Measurements from ENCODE around the gene TAS2R60. TPM values are rescaled to one million over a fixed set of nuclear protein-coding genes. Genes with fewer than 3 reads are reported as not detected.

TAS2R60 gene
- total RNA-seq, 5 donors from 2014 or later (not counting 1 experiment from before 2014, with no cell fraction given) = 0.38 to 2.4 (median 1.0) TPM; not detected in 1

DNA sequence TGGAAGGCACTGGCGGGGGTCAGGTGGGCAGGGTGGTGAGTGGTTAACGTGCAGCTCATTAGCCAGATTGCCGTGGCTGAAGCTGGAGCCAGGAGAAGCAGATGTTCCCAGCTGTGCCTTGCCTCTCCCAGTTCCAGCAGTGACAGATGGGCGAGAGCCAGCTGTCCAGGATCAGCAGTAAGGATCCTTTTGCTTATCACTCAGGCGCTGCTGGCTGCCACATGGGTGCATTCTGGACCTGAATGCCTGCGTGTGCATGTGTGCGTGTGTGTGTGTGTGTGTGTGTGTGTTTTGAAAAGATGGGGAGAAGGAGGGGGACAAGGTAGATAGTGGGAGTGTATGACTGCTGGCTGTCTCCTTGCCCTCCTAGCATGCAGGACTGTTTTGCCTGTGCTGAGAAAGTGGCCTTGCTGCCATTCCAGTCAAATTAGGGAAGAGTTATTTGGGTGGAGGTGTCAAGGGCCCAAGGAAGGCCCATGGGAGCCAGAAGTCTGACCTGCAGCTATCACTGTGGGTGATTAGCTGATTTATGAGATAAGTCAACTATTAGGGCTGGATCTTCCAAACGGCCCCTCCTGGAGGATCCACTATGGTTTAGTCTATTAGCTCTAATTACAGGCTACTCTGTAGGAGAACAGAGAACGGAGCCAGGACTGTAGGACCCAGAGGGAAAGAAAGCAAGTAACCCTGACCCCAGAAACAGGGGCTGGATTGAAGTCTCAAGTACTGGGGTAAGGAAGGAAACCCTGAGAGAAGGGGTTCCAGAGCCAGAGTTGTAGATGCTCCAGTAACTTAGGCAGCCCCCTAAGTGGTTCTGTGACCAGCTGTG lies 37.9 kb upstream of the TAS2R60 start:
- peak overlapping the region in 1 of 3 donors; percentile 89 for H3K4me3 Mint-ChIP-seq
- WGBS (ENCODE audit: insufficient coverage) = 91% methylated on average over 8 of the region's 9 CpGs
- H3K27ac ChIP-seq (ENCODE audit: low read length) = no peak overlapping the region

DNA sequence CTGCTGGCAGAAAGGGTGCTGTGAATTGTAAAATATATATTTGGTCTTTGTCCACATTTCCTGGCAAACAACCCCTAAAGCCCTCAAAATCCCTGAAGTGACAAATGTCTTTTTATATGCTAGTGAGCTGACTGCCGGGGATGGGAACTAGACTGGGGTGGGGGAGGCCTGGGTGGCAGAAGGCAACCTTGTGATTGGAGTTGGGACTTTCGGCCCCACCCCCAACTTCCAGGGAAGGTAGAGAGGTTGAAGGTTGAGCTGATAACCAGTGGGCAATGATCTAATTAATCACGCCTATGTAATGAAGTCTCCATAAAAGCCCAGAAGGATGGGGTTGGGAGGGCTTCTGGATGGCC lies 37.3 kb upstream of the TAS2R60 start:
- DNase-seq (no peak), ATAC-seq (replicated peaks in 1 of 4) (no peak)
- POLR2A ChIA-PET = interaction anchor here in 1 of 2 donors (1.5 kb wide), 1 partner anchor 21 kb away, joined by 4 read pairs; no protein-coding TSS in a partner anchor
- Histone ChIP-seq H3K4me3 (ENCODE audit: control insufficient read depth in 1 of 2, extremely low read depth in 1 of 2, low read length in 1 of 2) (no peak overlapping the region), H3K36me3 (ENCODE audit: control insufficient read depth in 2 of 2, extremely low read depth in 1 of 2, insufficient read depth in 1 of 2, low read length in 1 of 2) (peaks cover 0 to 2% of the 10 kb centered on the region in 2 donors), H3K9me3 (no peaks in the 10 kb centered on the region), H3K27me3 (replicated peaks in 1 of 2; ENCODE audit: control insufficient read depth in 2 of 2, extremely low read depth in 1 of 2, insufficient read depth in 2 of 2, low read length in 1 of 2) (peaks cover 0 to 3% of the 10 kb centered on the region in 2 experiments), H3K4me1 (ENCODE audit: control insufficient read depth in 1 of 2, extremely low read depth in 1 of 2, insufficient read depth in 2 of 2, low read length in 2 of 2) (peaks cover 34 to 48% of the 10 kb centered on the region in 2 experiments), H3K27ac (ENCODE audit: low read length) (no peak overlapping the region)
- Mint-ChIP-seq H3K27me3 (no peaks in the 10 kb centered on the region), H3K9me3 (no peaks in the 10 kb centered on the region), H3K4me3 (peak overlapping the region; percentile 1 to 89 (median 21)), H3K27ac (peak overlapping the region; percentile 90 to 95), H3K36me3 (peaks cover 2% of the 10 kb centered on the region), H3K4me1 (peaks cover 70 to 73% (median 71%) of the 10 kb centered on the region in 3 donors)
- CTCF ChIA-PET = interaction anchor here (0.5 to 2.4 kb wide), 10 partner anchors 21 to 597 kb away, joined by 3 to 8 read pairs (median 4); no protein-coding TSS in a partner anchor
- WGBS (ENCODE audit: insufficient coverage) = no CpG with 5 or more reads among the region's 3 CpGs

More for the DNA sequence above, 37.9 kb upstream of the TAS2R60 start:
- ChIA-PET POLR2A (interaction anchor here in 1 of 2 donors (1.5 kb wide), 1 partner anchor 21 kb away, joined by 4 read pairs; no protein-coding TSS in a partner anchor), CTCF (interaction anchor here (0.5 to 2.4 kb wide), 8 partner anchors 21 to 328 kb away, joined by 3 to 8 read pairs (median 4); no protein-coding TSS in a partner anchor)
- Histone ChIP-seq H3K27me3 (replicated peaks in 1 of 2; ENCODE audit: control insufficient read depth in 2 of 2, extremely low read depth in 1 of 2, insufficient read depth in 2 of 2, low read length in 1 of 2) (no peaks in the 10 kb centered on the region), H3K36me3 (ENCODE audit: control insufficient read depth in 2 of 2, extremely low read depth in 1 of 2, insufficient read depth in 1 of 2, low read length in 1 of 2) (peaks cover 0 to 2% of the 10 kb centered on the region in 2 donors), H3K4me1 (ENCODE audit: control insufficient read depth in 1 of 2, extremely low read depth in 1 of 2, insufficient read depth in 2 of 2, low read length in 2 of 2) (peaks cover 34 to 48% of the 10 kb centered on the region in 2 experiments), H3K9me3 (no peaks in the 10 kb centered on the region), H3K4me3 (ENCODE audit: control insufficient read depth in 1 of 2, extremely low read depth in 1 of 2, low read length in 1 of 2) (no peak overlapping the region)
- Mint-ChIP-seq H3K27me3 (no peaks in the 10 kb centered on the region), H3K9me3 (no peaks in the 10 kb centered on the region), H3K4me1 (peaks cover 67 to 74% (median 68%) of the 10 kb centered on the region in 3 donors), H3K27ac (peak overlapping the region; percentile 90 to 95), H3K36me3 (peaks cover 5% of the 10 kb centered on the region)
- DNase-seq = no peak
- no peak for ATAC-seq (replicated peaks in 1 of 4)

- peak; percentile 73 to 80 (median 76) for ATAC-seq (replicated peaks in 1 of 4)
- no peaks in the 10 kb centered on the region for H3K9me3 ChIP-seq
- peak in 31 of 35 experiments; percentile 31 to 77 (median 44) for DNase-seq
- CTCF ChIA-PET = interaction anchor here (0.6 to 2.4 kb wide), 23 partner anchors 8 to 720 kb away, joined by 3 to 19 read pairs (median 4); no protein-coding TSS in a partner anchor
- Mint-ChIP-seq H3K4me1 (peaks cover 74 to 82% (median 79%) of the 10 kb centered on the region in 3 donors), H3K27ac (peak overlapping the region; percentile 90 to 95), H3K27me3 (no peaks in the 10 kb centered on the region), H3K36me3 (no peaks in the 10 kb centered on the region), H3K4me3 (peak overlapping the region; percentile 89 to 91 (median 91)), H3K9me3 (no peaks in the 10 kb centered on the region)
- no peak overlapping the region for H3K27ac ChIP-seq (ENCODE audit: low read length)
- 12% methylated on average over 8 of the region's 13 CpGs for WGBS (ENCODE audit: insufficient coverage)
- POLR2A ChIA-PET = interaction anchor here (0.6 to 1.5 kb wide), 5 partner anchors 10 to 622 kb away, joined by 3 to 10 read pairs (median 4); no protein-coding TSS in a partner anchor
- H3K36me3 ChIP-seq (ENCODE audit: control insufficient read depth in 2 of 2, extremely low read depth in 1 of 2, insufficient read depth in 1 of 2, low read length in 1 of 2) = no peaks in the 10 kb centered on the region
- H3K4me3 ChIP-seq (ENCODE audit: control insufficient read depth in 1 of 2, extremely low read depth in 1 of 2, low read length in 1 of 2) = peak overlapping the region; percentile 66 to 89
- H3K4me1 ChIP-seq (ENCODE audit: control insufficient read depth in 1 of 2, extremely low read depth in 1 of 2, insufficient read depth in 2 of 2, low read length in 2 of 2) = peaks cover 37 to 48% of the 10 kb centered on the region in 2 experiments
- H3K27me3 ChIP-seq (replicated peaks in 1 of 2; ENCODE audit: control insufficient read depth in 2 of 2, extremely low read depth in 1 of 2, insufficient read depth in 2 of 2, low read length in 1 of 2) = peaks cover 0 to 3% of the 10 kb centered on the region in 2 experiments
These were observed 35.7 kb upstream of the TAS2R60 start for GRCh38 chr7:143407287-143408251.

DNA sequence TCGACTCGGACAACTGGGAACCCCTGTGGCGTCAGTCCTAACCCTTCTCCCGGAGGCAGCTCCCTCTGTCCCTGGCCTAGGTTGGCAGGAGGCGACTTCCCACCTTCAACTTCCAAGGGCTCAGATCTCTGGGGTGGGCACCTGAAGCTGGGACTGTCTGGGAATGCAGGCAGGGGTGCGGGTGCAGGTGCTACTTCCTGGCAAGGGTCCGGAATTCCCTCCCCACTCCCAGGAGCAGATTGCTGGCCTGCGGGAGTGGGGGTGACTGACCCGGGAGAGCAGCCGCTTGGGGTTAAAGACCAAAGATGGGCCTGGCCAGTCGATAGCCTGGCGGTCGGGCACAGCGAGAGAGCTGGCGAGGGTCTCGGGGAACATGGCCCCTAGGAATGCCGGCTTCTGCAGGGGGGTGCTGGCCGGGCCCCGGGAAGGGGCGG lies 35.0 kb upstream of the TAS2R60 start:
- Histone ChIP-seq H3K9me3 (no peaks in the 10 kb centered on the region), H3K4me1 (ENCODE audit: control insufficient read depth in 1 of 2, extremely low read depth in 1 of 2, insufficient read depth in 2 of 2, low read length in 2 of 2) (peaks cover 39 to 48% of the 10 kb centered on the region in 2 experiments), H3K36me3 (ENCODE audit: control insufficient read depth in 2 of 2, extremely low read depth in 1 of 2, insufficient read depth in 1 of 2, low read length in 1 of 2) (no peaks in the 10 kb centered on the region), H3K27ac (ENCODE audit: low read length) (no peak overlapping the region), H3K4me3 (ENCODE audit: control insufficient read depth in 1 of 2, extremely low read depth in 1 of 2, low read length in 1 of 2) (peak overlapping the region; percentile 66 to 89), H3K27me3 (replicated peaks in 1 of 2; ENCODE audit: control insufficient read depth in 2 of 2, extremely low read depth in 1 of 2, insufficient read depth in 2 of 2, low read length in 1 of 2) (peaks cover 0 to 3% of the 10 kb centered on the region in 2 experiments)
- Mint-ChIP-seq H3K36me3 (no peaks in the 10 kb centered on the region), H3K27me3 (no peaks in the 10 kb centered on the region), H3K4me1 (peaks cover 71 to 85% (median 82%) of the 10 kb centered on the region in 3 donors), H3K9me3 (no peaks in the 10 kb centered on the region), H3K4me3 (peak overlapping the region; percentile 89 to 91 (median 91)), H3K27ac (peak overlapping the region; percentile 90 to 95)
- no peak for DNase-seq
- ChIA-PET POLR2A (interaction anchor here in 1 of 2 donors (0.8 kb wide), 1 partner anchor 623 kb away, joined by 3 read pairs; no protein-coding TSS in a partner anchor), CTCF (interaction anchor here (0.6 to 2.4 kb wide), 16 partner anchors 8 to 720 kb away, joined by 3 to 19 read pairs (median 4); partner anchors contain the start of gene CASP2 (in 1 of the 2))
- peak in 3 of 4 experiments; percentile 3 to 10 (median 6) for ATAC-seq (replicated peaks in 1 of 4)
- WGBS (ENCODE audit: insufficient coverage) = 1% methylated on average over 11 of the region's 20 CpGs

DNA sequence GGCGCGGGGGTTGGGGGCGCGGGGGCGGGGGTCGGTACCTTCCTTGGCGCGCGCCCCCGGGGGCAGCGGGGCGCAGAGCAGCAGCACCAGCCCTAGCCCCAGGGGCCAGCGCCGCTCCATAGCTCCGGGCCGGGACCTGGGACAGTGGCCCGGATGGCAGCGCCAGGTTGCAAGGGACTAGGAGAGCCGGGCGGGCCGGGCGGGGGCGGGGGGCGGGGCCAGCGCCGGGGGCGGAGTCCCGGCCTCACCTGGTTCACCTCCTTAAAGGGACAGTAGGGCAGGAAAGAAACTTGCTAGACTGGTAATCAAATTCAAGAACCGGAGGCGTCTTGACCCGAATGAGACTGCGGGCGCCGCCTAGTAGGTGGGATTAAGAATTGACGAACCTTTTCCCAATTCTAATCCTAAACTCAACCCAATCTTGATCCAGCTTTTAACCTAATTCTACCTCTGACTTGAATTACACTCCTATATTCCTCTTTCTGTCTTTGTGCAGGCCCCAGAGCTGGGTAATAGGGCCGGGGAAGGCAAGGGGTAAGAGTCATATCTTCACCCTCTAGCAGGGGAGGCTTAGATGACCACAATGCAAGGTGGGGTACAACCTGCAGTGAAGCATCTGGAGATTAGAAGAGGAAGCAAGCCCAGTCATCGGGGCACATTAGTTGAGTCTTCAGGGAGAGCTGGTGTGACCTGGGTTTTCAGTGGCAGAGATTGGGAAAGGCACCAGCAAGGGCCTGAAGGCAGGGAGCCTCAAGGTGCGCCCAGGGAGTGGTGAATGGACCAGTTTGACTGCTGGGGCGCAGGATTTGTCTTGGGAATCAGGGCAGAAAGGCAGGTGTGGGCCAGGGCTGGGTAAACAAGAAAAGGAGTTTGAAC lies 34.3 kb upstream of the TAS2R60 start, which contains the start of gene EPHA1:
TSS of gene EPHA1 (minus strand) at position 171 of the 876 bp plus-strand sequence. CDS start at position 120, 51 bp downstream.
- Histone ChIP-seq H3K27me3 (replicated peaks in 1 of 2; ENCODE audit: control insufficient read depth in 2 of 2, extremely low read depth in 1 of 2, insufficient read depth in 2 of 2, low read length in 1 of 2) (peaks cover 0 to 3% of the 10 kb centered on the region in 2 experiments), H3K4me3 (ENCODE audit: control insufficient read depth in 1 of 2, extremely low read depth in 1 of 2, low read length in 1 of 2) (peak within 1 kb of the TSS; percentile 66 to 89), H3K9me3 (no peaks in the 10 kb centered on the region), H3K27ac (ENCODE audit: low read length) (peak within 1 kb of the TSS; percentile 54), H3K36me3 (ENCODE audit: control insufficient read depth in 2 of 2, extremely low read depth in 1 of 2, insufficient read depth in 1 of 2, low read length in 1 of 2) (no peaks in the 10 kb centered on the region), H3K4me1 (ENCODE audit: control insufficient read depth in 1 of 2, extremely low read depth in 1 of 2, insufficient read depth in 2 of 2, low read length in 2 of 2) (peaks cover 34 to 48% of the 10 kb centered on the region in 2 experiments)
- Mint-ChIP-seq H3K4me1 (peaks cover 65 to 82% (median 76%) of the 10 kb centered on the region in 3 donors), H3K9me3 (no peaks in the 10 kb centered on the region), H3K4me3 (peak within 1 kb of the TSS; percentile 89 to 91 (median 91)), H3K27me3 (no peaks in the 10 kb centered on the region), H3K36me3 (no peaks in the 10 kb centered on the region), H3K27ac (peak within 1 kb of the TSS; percentile 91 to 95)
- ATAC-seq (replicated peaks in 1 of 4) = peak; percentile 73 to 80 (median 77)
- 6% methylated on average over 16 of the region's 39 CpGs for whole genome bisulfite sequencing (ENCODE audit: insufficient coverage)
- POLR2A ChIA-PET = no interaction called here
- CTCF ChIA-PET = interaction anchor here (0.6 to 2.0 kb wide), 9 partner anchors 25 to 400 kb away, joined by 3 to 8 read pairs (median 4); partner anchors contain the start of gene CASP2 (in 1 of the 2)
- DNase-seq = peak in 32 of 35 experiments; percentile 11 to 75 (median 36)
